GM12875 (cell line): ENCODE data around the gene TCEA3.

Source experiments
- H3K4me3 ChIP-seq: one replicate; pipeline ENCODE4 v1.5.1; 2011; ENCODE audit warnings: low read depth, low read length, control low read depth
- TF ChIP-seq, protein P1 (sequence below): IDR thresholded peaks from 2 replicates; pipeline ENCODE4 v1.5.1; 2011; ENCODE audit warnings: low read depth, mild to moderate bottlenecking, control low read depth, inconsistent platforms, low read length, moderate library complexity, borderline replicate concordance; ENCODE audit not compliant: insufficient read depth

Gene TCEA3

DNA sequence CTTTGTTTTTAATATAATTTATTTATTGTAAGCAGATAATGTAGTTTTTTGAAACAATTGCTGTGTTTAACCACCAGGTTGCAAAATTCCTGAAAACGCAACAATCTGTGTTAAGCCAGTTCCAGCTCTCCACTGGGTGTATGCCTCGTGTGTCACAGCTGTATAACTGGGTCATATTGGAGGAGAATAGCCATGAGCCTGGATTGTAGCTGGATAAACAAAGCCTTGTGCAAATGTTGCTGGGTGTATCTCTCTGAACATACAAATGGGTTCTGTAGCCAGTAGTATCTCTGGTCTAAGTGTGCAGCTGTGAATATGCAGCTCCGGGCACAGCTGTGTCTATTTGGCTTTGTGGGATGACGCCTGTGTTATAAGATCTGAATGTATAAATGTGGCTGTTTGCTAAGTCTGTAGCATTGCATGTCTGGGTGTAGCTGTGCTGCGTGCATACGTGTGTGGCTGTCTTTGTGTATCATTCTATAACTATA, 2.8 kb downstream of the TCEA3 start:
- TF ChIP-seq, protein P1, sequence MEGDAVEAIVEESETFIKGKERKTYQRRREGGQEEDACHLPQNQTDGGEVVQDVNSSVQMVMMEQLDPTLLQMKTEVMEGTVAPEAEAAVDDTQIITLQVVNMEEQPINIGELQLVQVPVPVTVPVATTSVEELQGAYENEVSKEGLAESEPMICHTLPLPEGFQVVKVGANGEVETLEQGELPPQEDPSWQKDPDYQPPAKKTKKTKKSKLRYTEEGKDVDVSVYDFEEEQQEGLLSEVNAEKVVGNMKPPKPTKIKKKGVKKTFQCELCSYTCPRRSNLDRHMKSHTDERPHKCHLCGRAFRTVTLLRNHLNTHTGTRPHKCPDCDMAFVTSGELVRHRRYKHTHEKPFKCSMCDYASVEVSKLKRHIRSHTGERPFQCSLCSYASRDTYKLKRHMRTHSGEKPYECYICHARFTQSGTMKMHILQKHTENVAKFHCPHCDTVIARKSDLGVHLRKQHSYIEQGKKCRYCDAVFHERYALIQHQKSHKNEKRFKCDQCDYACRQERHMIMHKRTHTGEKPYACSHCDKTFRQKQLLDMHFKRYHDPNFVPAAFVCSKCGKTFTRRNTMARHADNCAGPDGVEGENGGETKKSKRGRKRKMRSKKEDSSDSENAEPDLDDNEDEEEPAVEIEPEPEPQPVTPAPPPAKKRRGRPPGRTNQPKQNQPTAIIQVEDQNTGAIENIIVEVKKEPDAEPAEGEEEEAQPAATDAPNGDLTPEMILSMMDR, result no peak
- H3K4me3 ChIP-seq, result no peak overlapping the region

DNA sequence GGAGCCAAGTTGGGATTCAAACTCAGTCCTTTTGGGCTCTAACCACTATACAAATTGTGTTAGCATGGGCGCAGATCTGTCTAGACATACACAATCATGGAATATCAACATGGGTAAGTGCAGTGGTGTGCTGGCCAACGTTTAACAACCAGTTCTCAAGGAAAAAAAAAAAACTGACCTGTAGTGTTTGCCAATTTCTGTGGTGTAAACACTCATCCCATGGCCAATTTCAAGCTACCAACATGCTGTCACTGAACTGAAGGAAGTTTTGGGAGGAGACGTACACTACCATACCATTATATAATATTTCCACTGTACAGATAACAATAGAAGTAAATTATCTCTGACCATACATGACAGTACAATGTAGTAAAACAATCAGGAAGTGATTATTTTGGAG, 3.2 kb downstream of the TCEA3 start:
- TF ChIP-seq, protein P1, result no peak
- no peak overlapping the region for H3K4me3 ChIP-seq

DNA sequence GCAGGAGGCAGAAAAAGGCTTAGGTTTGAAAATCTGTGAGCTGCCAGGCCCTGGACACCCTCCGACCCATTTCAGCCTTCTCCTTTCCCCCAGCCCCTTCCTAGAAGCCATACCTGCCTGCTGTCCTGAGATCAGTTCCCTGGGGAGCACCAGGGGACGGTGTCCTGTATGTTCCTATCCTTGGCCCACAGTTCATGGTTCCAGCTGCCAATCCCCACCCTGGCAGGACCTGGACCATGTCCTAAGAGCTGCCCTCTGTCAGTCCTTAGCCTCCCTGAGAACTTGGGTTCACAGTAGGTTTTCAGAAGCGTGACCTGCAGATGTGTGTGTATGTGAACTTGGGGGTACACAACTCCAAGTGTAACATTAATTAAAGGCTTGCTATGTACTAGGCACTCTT, 3.8 kb downstream of the TCEA3 start:
- TF ChIP-seq, protein P1, result no peak
- H3K4me3 ChIP-seq, result no peak overlapping the region

DNA sequence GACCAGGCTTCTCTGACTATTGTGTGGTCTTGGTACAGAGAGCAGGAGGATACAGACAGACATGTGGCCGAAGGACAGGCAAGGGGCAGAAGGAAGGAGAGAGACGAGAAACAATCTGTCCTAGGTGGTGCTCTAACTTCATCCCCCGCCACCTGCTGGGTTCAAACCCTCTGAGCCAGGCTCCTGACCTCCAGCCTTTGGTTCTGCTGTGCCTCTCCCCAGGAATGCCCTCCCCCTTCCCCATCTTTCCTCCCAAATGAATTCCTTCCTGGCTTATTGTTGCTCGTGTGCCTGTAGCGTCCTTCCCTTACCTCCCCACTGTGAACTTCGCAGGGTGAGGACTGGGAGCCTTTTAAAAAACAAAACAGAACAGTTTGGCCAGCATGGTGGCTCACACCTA, 5.4 kb downstream of the TCEA3 start:
- TF ChIP-seq, protein P1, result no peak
- no peak overlapping the region for H3K4me3 ChIP-seq

DNA sequence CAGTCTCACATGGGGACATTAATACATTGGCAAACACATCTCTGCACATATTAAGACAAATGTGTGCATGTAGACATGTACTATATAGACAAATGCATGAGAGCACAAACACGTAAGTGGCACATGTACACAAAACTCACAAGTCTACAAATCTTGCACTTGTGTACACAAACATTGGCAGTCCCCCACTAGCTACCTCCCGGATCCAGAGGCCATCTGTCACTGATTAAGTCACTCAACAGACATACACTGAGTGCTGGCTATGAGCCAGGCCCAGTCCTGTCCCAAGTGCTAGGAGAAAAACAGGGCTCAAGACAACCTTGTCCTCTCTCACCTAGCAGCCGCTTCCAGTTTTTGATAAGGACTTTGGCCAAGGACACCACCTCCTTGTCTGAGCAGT, 7.0 kb downstream of the TCEA3 start:
- H3K4me3 ChIP-seq, result no peak overlapping the region
- TF ChIP-seq, protein P1, result no peak

DNA sequence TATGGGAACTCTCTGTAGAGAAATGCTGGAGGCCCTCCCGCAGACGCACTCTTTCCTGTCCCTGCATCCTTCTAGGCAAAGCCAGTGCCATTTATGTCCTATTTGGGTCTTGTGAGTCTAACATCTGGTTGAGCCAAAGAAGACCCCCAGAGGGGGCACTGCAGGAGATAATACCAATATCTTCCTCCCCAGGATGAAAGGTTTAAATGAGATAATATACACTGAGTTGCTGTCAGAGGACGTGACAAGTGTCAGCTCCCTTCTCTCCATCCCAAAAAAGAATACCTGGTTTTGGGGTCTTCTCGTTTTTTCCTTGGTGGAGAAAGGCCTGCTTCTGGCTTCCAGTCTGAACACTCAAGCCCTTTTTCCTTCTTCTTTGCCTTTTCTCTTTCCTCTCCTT, 7.6 kb downstream of the TCEA3 start:
- H3K4me3 ChIP-seq, result no peak overlapping the region

DNA sequence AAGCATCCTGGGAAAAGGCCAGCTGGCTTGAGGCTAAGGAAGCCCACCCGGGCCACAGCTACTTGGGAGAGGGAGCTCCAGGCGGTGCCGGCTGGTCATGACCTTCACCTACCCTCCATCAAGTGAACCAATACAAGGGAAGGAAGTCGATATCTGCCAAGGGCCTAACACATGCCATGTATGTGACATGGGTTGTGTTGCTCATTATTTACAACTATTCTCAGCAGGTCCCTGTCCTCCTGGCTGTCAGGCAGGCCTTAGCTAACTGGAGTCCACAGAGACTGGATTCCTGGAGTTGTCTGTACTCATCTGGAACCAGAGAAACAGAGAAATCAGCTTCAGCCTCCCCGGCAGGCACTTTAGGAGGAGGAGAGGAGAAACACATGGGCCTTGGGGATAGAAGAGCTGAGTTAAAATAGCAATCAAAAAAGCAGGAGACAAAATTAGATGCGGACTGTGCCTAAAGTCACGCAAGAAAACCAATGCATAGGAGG, 15.7 kb downstream of the TCEA3 start:
- H3K4me3 ChIP-seq, result no peak overlapping the region

More for the DNA sequence above, 7.6 kb downstream of the TCEA3 start:
- TF ChIP-seq, protein P1, result no peak

More for the DNA sequence above, 15.7 kb downstream of the TCEA3 start:
- TF ChIP-seq, protein P1, result no peak
